AML-193 (cell line): ENCODE data around the gene MT1H.
"Not testable (repeated sequence)": the region's sequence is repeated elsewhere in the genome, so short reads cannot be mapped to it uniquely, and the experiment has no call there.

Experiments
- DNase-seq, 2 experiments: peaks; one replicate each; lab custom pipeline; 2025; lab: John Stamatoyannopoulos, UW

The MT1H gene

GRCh38 chr16:56665286-56666261 is 4.0 kb upstream of the MT1H start:
- not testable (repeated sequence) for DNase-seq

GRCh38 chr16:56667581-56668571 is 1.7 kb upstream of the MT1H start, which contains the start of gene MT1G:
TSS of gene MT1G (minus strand) at chr16:56668065. CDS start at chr16:56667993, 72 bp downstream.
- no peak for DNase-seq

- DNase-seq: no peak
These were observed 416 bp downstream of the MT1H start for GRCh38 chr16:56669840-56670619.

- no peak for DNase-seq
These were observed 963 bp downstream of the MT1H start for GRCh38 chr16:56670620-56670934.

- not testable (repeated sequence) for DNase-seq
These were observed 2.1 kb downstream of the MT1H start for GRCh38 chr16:56671691-56672090.

GRCh38 chr16:56672171-56672570 is 2.6 kb downstream of the MT1H start:
- DNase-seq: not testable (repeated sequence)

- no peak for DNase-seq
These were observed 3.3 kb downstream of the MT1H start for GRCh38 chr16:56672761-56673536.

GRCh38 chr16:56673921-56674320 is 4.3 kb downstream of the MT1H start:
- DNase-seq: peak; percentile 44 to 47

GRCh38 chr16:56674570-56674969 is 5.0 kb downstream of the MT1H start:
- DNase-seq: not testable (repeated sequence)

GRCh38 chr16:56675685-56676210 is 6.1 kb downstream of the MT1H start:
- no peak for DNase-seq

GRCh38 chr16:56677474-56677873 is 7.9 kb downstream of the MT1H start:
- DNase-seq: no peak

- no peak for DNase-seq
These were observed 9.6 kb downstream of the MT1H start for GRCh38 chr16:56679078-56679730.

- DNase-seq: peak in 1 of 2 experiments; percentile 26
These were observed 10.2 kb downstream of the MT1H start for GRCh38 chr16:56679818-56680217.

GRCh38 chr16:56681939-56682702 is 12.5 kb downstream of the MT1H start, which contains the start of gene MT1X:
TSS of gene MT1X (plus strand) at chr16:56682470. CDS start at chr16:56682541, 71 bp downstream.
- peak; percentile 84 to 85 for DNase-seq

GRCh38 chr16:56682703-56683397 is 13.2 kb downstream of the MT1H start:
- DNase-seq: peak in 1 of 2 experiments; percentile 12

GRCh38 chr16:56683424-56684172 is 14.0 kb downstream of the MT1H start:
- no peak for DNase-seq

GRCh38 chr16:56684256-56684925 is 14.8 kb downstream of the MT1H start:
- DNase-seq: no peak
